HL-60 (cell line): ENCODE measurements around the gene AIG1.
"Not testable (repeated sequence)": the region's sequence is repeated elsewhere in the genome, so short reads cannot be mapped to it uniquely, and the experiment has no call there.

ENCODE experiments used
- CTCF ChIP-seq: IDR thresholded peaks from one replicate; pipeline ENCODE4 v1.5.1; 2011; ENCODE audit warnings: low read length, control low read depth, inconsistent platforms; ENCODE audit not compliant: insufficient read depth
- GABPA ChIP-seq: IDR thresholded peaks from 2 replicates; pipeline ENCODE4 v1.6.1; 2012; ENCODE audit warnings: low read depth
- POLR2AphosphoS5 ChIP-seq: IDR thresholded peaks from 2 replicates; pipeline ENCODE4 v1.6.1; 2012; ENCODE audit warnings: low read depth
- REST ChIP-seq: IDR thresholded peaks from 2 replicates; pipeline ENCODE4 v1.6.1; 2012; ENCODE audit warnings: low read depth; ENCODE audit not compliant: insufficient replicate concordance

- TF ChIP-seq CTCF, POLR2AphosphoS5, REST, GABPA: not testable (repeated sequence)
These were observed 23.3 kb downstream of the AIG1 start for GRCh38 chr6:143084019-143084418.
